GM12878 (cell line): ENCODE data around the gene SETBP1.

Source experiments
- CTCF ChIP-seq, 3 experiments: IDR thresholded peaks in 2 of 3; conservative IDR thresholded peaks in 1 of 3; 2 replicates each; pipeline ENCODE4 v1.5.1; 2011; ENCODE audit warnings: low read depth in 3 of 3, low read length in 3 of 3, mild to moderate bottlenecking in 3 of 3, control low read depth in 2 of 3, moderate library complexity in 2 of 3, inconsistent platforms in 1 of 3, mixed read lengths in 1 of 3; ENCODE audit not compliant: control insufficient read depth in 2 of 3, insufficient read depth in 1 of 3; ENCODE audit errors: extremely low read depth in 1 of 3
- FOXK2 ChIP-seq: fragments of 450-650 bp; IDR thresholded peaks from 2 replicates; pipeline ENCODE4 v1.6.1; 2017; ENCODE audit warnings: mild to moderate bottlenecking, moderate library complexity
- RAD51 ChIP-seq: fragments of 450-650 bp; IDR thresholded peaks from 2 replicates; pipeline ENCODE4 v1.6.1; 2016; ENCODE audit warnings: moderate library complexity, mild to moderate bottlenecking, inconsistent platforms
- RCOR1 ChIP-seq: conservative IDR thresholded peaks from 2 replicates; pipeline ENCODE4 v1.6.1; 2012; ENCODE audit warnings: low read depth, low read length, improper control_type of control experiment
- SP1 ChIP-seq: IDR thresholded peaks from one replicate; pipeline ENCODE4 v1.6.1; 2011; ENCODE audit warnings: low read depth, low read length

GRCh38 chr18:45066210-45066609, 385.5 kb downstream of the SETBP1 start:
- no peak for TF ChIP-seq CTCF (IDR thresholded peaks at IDR 0.05 in 2 of 3, conservative IDR thresholded peaks at IDR 0.05 in 1 of 3; ENCODE audit: control insufficient read depth in 2 of 3, extremely low read depth in 1 of 3, insufficient read depth in 1 of 3, low read depth in 3 of 3, low read length in 3 of 3)
- no peak for TF ChIP-seq FOXK2
- no peak for TF ChIP-seq RAD51
- no peak for TF ChIP-seq RCOR1
- TF ChIP-seq SP1 = no peak
